ENCODE measurements around the gene VWA8. TPM values are rescaled to one million over a fixed set of nuclear protein-coding genes. Genes with fewer than 3 reads are reported as not detected.

The VWA8 gene
- total RNA-seq, 1 donor, result 33.2 TPM

- no peak overlapping the region for H3K4me3 ChIP-seq (ENCODE audit: low read depth, low read length)
- no peak for TF ChIP-seq CTCF (IDR thresholded peaks at IDR 0.05; ENCODE audit: insufficient read depth, low read depth, low read length)
- no peak for DNase-seq (ENCODE audit: low read depth)
These were observed 127.1 kb downstream of the VWA8 start for GRCh38 chr13:41833831-41834230.

- TF ChIP-seq CTCF (IDR thresholded peaks at IDR 0.05; ENCODE audit: insufficient read depth, low read depth, low read length), result no peak
- no peak for DNase-seq (ENCODE audit: low read depth)
- H3K4me3 ChIP-seq (ENCODE audit: low read depth, low read length), result no peak overlapping the region
These were observed 127.7 kb downstream of the VWA8 start for GRCh38 chr13:41833201-41833600.

GRCh38 chr13:41827507-41828213 is 133.2 kb downstream of the VWA8 start:
- no peak overlapping the region for H3K4me3 ChIP-seq (ENCODE audit: low read depth, low read length)
- DNase-seq (ENCODE audit: low read depth), result peak; percentile 94
- no peak for TF ChIP-seq CTCF (IDR thresholded peaks at IDR 0.05; ENCODE audit: insufficient read depth, low read depth, low read length)

- no peak for TF ChIP-seq CTCF (IDR thresholded peaks at IDR 0.05; ENCODE audit: insufficient read depth, low read depth, low read length)
- no peak for DNase-seq (ENCODE audit: low read depth)
These were observed 135.2 kb downstream of the VWA8 start for GRCh38 chr13:41825691-41826090.

GRCh38 chr13:41823476-41823875 is 137.4 kb downstream of the VWA8 start:
- DNase-seq (ENCODE audit: low read depth), result no peak
- H3K4me3 ChIP-seq (ENCODE audit: low read depth, low read length), result no peak overlapping the region
- no peak for TF ChIP-seq CTCF (IDR thresholded peaks at IDR 0.05; ENCODE audit: insufficient read depth, low read depth, low read length)

More at GRCh38 chr13:41825691-41826090, 135.2 kb downstream of the VWA8 start:
- H3K4me3 ChIP-seq (ENCODE audit: low read depth, low read length), result no peak overlapping the region

GRCh38 chr13:41822560-41822959 is 138.3 kb downstream of the VWA8 start:
- DNase-seq (ENCODE audit: low read depth), result no peak
- no peak overlapping the region for H3K4me3 ChIP-seq (ENCODE audit: low read depth, low read length)
- no peak for TF ChIP-seq CTCF (IDR thresholded peaks at IDR 0.05; ENCODE audit: insufficient read depth, low read depth, low read length)

- no peak overlapping the region for H3K4me3 ChIP-seq (ENCODE audit: low read depth, low read length)
- no peak for TF ChIP-seq CTCF (IDR thresholded peaks at IDR 0.05; ENCODE audit: insufficient read depth, low read depth, low read length)
- no peak for DNase-seq (ENCODE audit: low read depth)
These were observed 139.7 kb downstream of the VWA8 start for GRCh38 chr13:41821238-41821594.
